ENCODE data around the gene MED13.

DNA sequence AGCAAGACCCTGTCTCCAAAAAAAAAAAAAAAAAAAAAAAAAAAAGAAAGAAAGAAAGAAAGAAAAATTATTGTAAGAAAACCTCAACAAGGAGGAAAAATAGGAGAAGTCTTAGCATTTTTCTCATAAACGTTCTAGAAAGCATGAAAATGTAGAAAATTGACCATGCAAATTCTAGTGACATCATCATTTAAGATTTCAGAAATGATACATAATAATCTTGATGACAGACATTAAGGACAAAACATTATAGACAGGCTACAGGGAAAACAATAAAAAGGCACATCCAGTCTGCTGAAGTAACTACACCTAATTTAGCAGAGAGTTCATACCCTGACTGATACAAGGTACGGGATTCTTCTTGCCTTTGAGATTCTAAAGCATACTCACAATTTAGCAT, 21.9 kb downstream of the MED13 start:
- TF ChIP-seq CTCF (IDR thresholded peaks at IDR 0.05) (no peak), POLR2A (IDR thresholded peaks at IDR 0.05) (no peak)
